ENCODE measurements around the gene YPEL4. TPM values are rescaled to one million over a fixed set of nuclear protein-coding genes. Genes with fewer than 3 reads are reported as not detected.

Gene YPEL4
- total RNA-seq, 1 donor from 2014 or later = 0.86 TPM

GRCh38 chr11:57633394-57634070, 16.2 kb downstream of the YPEL4 start:
- no peak for TF ChIP-seq CTCF (conservative IDR thresholded peaks at IDR 0.05; ENCODE audit: low read depth, low read length)
- no peak overlapping the region for H3K4me3 ChIP-seq (ENCODE audit: low read depth, low read length)
- no peak for DNase-seq (ENCODE audit: low read depth)

- DNase-seq (ENCODE audit: low read depth) = no peak
- no peak for TF ChIP-seq CTCF (conservative IDR thresholded peaks at IDR 0.05; ENCODE audit: low read depth, low read length)
These were observed 17.6 kb downstream of the YPEL4 start for GRCh38 chr11:57632116-57632515.

GRCh38 chr11:57630171-57630570, 19.5 kb downstream of the YPEL4 start:
- TF ChIP-seq CTCF (conservative IDR thresholded peaks at IDR 0.05; ENCODE audit: low read depth, low read length) = no peak
- DNase-seq (ENCODE audit: low read depth) = no peak
- no peak overlapping the region for H3K4me3 ChIP-seq (ENCODE audit: low read depth, low read length)

More at GRCh38 chr11:57632116-57632515, 17.6 kb downstream of the YPEL4 start:
- H3K4me3 ChIP-seq (ENCODE audit: low read depth, low read length) = no peak overlapping the region

GRCh38 chr11:57626895-57627294, 22.8 kb downstream of the YPEL4 start:
- no peak for DNase-seq (ENCODE audit: low read depth)
- H3K4me3 ChIP-seq (ENCODE audit: low read depth, low read length) = no peak overlapping the region
- TF ChIP-seq CTCF (conservative IDR thresholded peaks at IDR 0.05; ENCODE audit: low read depth, low read length) = no peak

- no peak for TF ChIP-seq CTCF (conservative IDR thresholded peaks at IDR 0.05; ENCODE audit: low read depth, low read length)
- no peak for DNase-seq (ENCODE audit: low read depth)
- H3K4me3 ChIP-seq (ENCODE audit: low read depth, low read length) = no peak overlapping the region
These were observed 24.8 kb downstream of the YPEL4 start for GRCh38 chr11:57624864-57625263.

GRCh38 chr11:57622263-57622662, 27.4 kb downstream of the YPEL4 start:
- TF ChIP-seq CTCF (conservative IDR thresholded peaks at IDR 0.05; ENCODE audit: low read depth, low read length) = no peak
- no peak for DNase-seq (ENCODE audit: low read depth)
- no peak overlapping the region for H3K4me3 ChIP-seq (ENCODE audit: low read depth, low read length)

GRCh38 chr11:57620467-57620866, 29.2 kb downstream of the YPEL4 start:
- no peak for DNase-seq (ENCODE audit: low read depth)
- H3K4me3 ChIP-seq (ENCODE audit: low read depth, low read length) = no peak overlapping the region
- no peak for TF ChIP-seq CTCF (conservative IDR thresholded peaks at IDR 0.05; ENCODE audit: low read depth, low read length)
